ENCODE data around the gene HGS. TPM values are rescaled to one million over a fixed set of nuclear protein-coding genes. Genes with fewer than 3 reads are reported as not detected.

The HGS gene
- total and polyA plus RNA-seq, 2 of the 13 experiments (the other 11 are each of a cell fraction or from before 2014, with no cell fraction given): 73.3 to 78.1 TPM

DNA sequence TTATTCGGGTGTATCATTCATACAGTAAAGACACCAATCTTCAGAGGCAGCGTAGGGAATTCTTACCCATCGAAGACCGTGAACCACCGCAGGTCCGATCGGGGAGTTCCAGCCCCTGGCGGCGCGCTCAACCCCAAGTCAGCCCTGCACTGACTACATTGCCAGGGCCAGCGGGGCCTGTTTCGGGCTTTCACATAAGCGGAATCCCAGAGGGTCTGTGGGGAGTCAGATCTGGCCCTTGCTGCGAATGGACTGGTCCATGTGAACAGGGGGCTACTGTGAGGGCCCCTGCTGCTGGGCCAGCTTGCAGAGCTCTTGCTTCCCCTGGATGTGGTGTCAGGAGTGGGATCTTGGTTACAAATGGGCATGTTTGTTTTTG, 35.1 kb upstream of the HGS start:
- 82% methylated on average over 13 of the region's 14 CpGs for WGBS (ENCODE audit: low lambda C conversion rate)
- ChIA-PET CTCF (ENCODE audit: low intra/inter-chr PET ratio, low total read pairs) (no interaction called here), POLR2A (no interaction called here)

GRCh38 chr17:81650951-81651350, 32.9 kb upstream of the HGS start:
- no TSS peak for BruUV-seq (replicated peaks)
- H3K9ac ChIP-seq (ENCODE audit: insufficient read depth, low read depth, low read length): peak overlapping the region; percentile 30; the same call in 1 of the 2 replicates
- H3K27ac ChIP-seq (ENCODE audit: extremely low read length, insufficient read depth, low read length): no peak overlapping the region
- ChIA-PET POLR2A (interaction anchor here (1.1 to 1.8 kb wide), 3 partner anchors 8 to 52 kb away, joined by 3 to 5 read pairs (median 4); partner anchors contain the start of genes MRPL12, NPLOC4 and TSPAN10), CTCF (ENCODE audit: low intra/inter-chr PET ratio, low total read pairs) (no interaction called here)
- H4K20me1 ChIP-seq (ENCODE audit: insufficient read depth, low read length): no peaks in the 10 kb centered on the region
- in situ Hi-C loops (cut with HindIII; ENCODE audit: extremely low pct_ligation_motif_present, low pct_unique_long_range_greater_than_20kb): no loop called here
- peaks cover 6% of the 10 kb centered on the region; the same call in 1 of the 2 replicates for H3K9me3 ChIP-seq (ENCODE audit: low read length)
- intact Hi-C loops (cut with micrococcal nuclease; ENCODE audit: unreplicated experiment): no loop called here
- H3K4me1 ChIP-seq (ENCODE audit: insufficient read depth, low read length): peaks cover 43% of the 10 kb centered on the region
- 0% methylated on average over 2 of the region's 9 CpGs for WGBS (ENCODE audit: low lambda C conversion rate)
- FAIRE-seq: no peak
- H2AFZ ChIP-seq (ENCODE audit: low read length): no peak overlapping the region
- no peaks in the 10 kb centered on the region for H3K79me2 ChIP-seq (ENCODE audit: insufficient read depth, low read length)
- peaks cover 0 to 10% of the 10 kb centered on the region in 2 experiments; a peak in 3 of 5 replicates for H3K27me3 ChIP-seq (ENCODE audit: control insufficient read depth in 1 of 2, insufficient read depth in 2 of 2, low read length in 2 of 2)
- ATAC-seq: peak; percentile 3; the same call in 1 of the 3 replicates
- no peaks in the 10 kb centered on the region for H3K36me3 ChIP-seq (replicated peaks in 1 of 2; ENCODE audit: control insufficient read depth in 1 of 2, insufficient read depth in 2 of 2, low read length in 2 of 2)
- peak overlapping the region in 1 of 3 experiments; percentile 27; a peak in 1 of 6 replicates for H3K4me3 ChIP-seq (replicated peaks in 1 of 3; ENCODE audit: insufficient read depth in 1 of 3, low read depth in 2 of 3, low read length in 3 of 3)
- DNase-seq (ENCODE audit: low spot score): no peak
- peak overlapping the region; percentile 41 for H3K4me2 ChIP-seq (ENCODE audit: low read depth, low read length)
- TF ChIP-seq TGIF2 (CRISPR knock-in tag; IDR thresholded peaks at IDR 0.05) (no peak), SP5 (CRISPR knock-in tag; IDR thresholded peaks at IDR 0.05; ENCODE audit: borderline replicate concordance, low read depth) (no peak), EED (CRISPR knock-in tag; IDR thresholded peaks at IDR 0.05) (no peak), SAFB2 (CRISPR knock-in tag; IDR thresholded peaks at IDR 0.05; ENCODE audit: borderline replicate concordance, low read depth) (no peak), SALL1 (CRISPR knock-in tag; IDR thresholded peaks at IDR 0.05) (peak; percentile 31; the same call in 1 of the 2 replicates), KDM5B (CRISPR knock-in tag; IDR thresholded peaks at IDR 0.05; ENCODE audit: borderline replicate concordance) (no peak), MIER3 (CRISPR knock-in tag; IDR thresholded peaks at IDR 0.05; ENCODE audit: borderline replicate concordance) (no peak), JUN (CRISPR knock-in tag; IDR thresholded peaks at IDR 0.05) (0 out of 2 replicates have a peak, but pooled peaks have one; percentile 15)
- TF ChIP-seq, protein P1, sequence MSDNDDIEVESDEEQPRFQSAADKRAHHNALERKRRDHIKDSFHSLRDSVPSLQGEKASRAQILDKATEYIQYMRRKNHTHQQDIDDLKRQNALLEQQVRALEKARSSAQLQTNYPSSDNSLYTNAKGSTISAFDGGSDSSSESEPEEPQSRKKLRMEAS (IDR thresholded peaks at IDR 0.05): peak; percentile 68; the same call in 1 of the 2 replicates
- TF ChIP-seq, protein P2, sequence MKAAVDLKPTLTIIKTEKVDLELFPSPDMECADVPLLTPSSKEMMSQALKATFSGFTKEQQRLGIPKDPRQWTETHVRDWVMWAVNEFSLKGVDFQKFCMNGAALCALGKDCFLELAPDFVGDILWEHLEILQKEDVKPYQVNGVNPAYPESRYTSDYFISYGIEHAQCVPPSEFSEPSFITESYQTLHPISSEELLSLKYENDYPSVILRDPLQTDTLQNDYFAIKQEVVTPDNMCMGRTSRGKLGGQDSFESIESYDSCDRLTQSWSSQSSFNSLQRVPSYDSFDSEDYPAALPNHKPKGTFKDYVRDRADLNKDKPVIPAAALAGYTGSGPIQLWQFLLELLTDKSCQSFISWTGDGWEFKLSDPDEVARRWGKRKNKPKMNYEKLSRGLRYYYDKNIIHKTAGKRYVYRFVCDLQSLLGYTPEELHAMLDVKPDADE (CRISPR knock-in tag; IDR thresholded peaks at IDR 0.05): no peak
- TF ChIP-seq, protein P3, sequence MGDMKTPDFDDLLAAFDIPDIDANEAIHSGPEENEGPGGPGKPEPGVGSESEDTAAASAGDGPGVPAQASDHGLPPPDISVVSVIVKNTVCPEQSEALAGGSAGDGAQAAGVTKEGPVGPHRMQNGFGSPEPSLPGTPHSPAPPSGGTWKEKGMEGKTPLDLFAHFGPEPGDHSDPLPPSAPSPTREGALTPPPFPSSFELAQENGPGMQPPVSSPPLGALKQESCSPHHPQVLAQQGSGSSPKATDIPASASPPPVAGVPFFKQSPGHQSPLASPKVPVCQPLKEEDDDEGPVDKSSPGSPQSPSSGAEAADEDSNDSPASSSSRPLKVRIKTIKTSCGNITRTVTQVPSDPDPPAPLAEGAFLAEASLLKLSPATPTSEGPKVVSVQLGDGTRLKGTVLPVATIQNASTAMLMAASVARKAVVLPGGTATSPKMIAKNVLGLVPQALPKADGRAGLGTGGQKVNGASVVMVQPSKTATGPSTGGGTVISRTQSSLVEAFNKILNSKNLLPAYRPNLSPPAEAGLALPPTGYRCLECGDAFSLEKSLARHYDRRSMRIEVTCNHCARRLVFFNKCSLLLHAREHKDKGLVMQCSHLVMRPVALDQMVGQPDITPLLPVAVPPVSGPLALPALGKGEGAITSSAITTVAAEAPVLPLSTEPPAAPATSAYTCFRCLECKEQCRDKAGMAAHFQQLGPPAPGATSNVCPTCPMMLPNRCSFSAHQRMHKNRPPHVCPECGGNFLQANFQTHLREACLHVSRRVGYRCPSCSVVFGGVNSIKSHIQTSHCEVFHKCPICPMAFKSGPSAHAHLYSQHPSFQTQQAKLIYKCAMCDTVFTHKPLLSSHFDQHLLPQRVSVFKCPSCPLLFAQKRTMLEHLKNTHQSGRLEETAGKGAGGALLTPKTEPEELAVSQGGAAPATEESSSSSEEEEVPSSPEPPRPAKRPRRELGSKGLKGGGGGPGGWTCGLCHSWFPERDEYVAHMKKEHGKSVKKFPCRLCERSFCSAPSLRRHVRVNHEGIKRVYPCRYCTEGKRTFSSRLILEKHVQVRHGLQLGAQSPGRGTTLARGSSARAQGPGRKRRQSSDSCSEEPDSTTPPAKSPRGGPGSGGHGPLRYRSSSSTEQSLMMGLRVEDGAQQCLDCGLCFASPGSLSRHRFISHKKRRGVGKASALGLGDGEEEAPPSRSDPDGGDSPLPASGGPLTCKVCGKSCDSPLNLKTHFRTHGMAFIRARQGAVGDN (CRISPR knock-in tag; IDR thresholded peaks at IDR 0.05): peak; percentile 58; the same call in 1 of the 2 replicates

More for the DNA sequence above, 35.1 kb upstream of the HGS start:
- FAIRE-seq: no peak
- in situ Hi-C loops (cut with HindIII; ENCODE audit: extremely low pct_ligation_motif_present, low pct_unique_long_range_greater_than_20kb): no loop called here
- TF ChIP-seq SRSF1 (optimal IDR thresholded peaks at IDR 0.05; ENCODE audit: low read depth, low read length) (no peak), ZNF839 (CRISPR knock-in tag; IDR thresholded peaks at IDR 0.05; ENCODE audit: borderline replicate concordance) (no peak), MED8 (CRISPR knock-in tag; IDR thresholded peaks at IDR 0.05; ENCODE audit: insufficient replicate concordance) (no peak), ZSCAN29 (CRISPR knock-in tag; conservative IDR thresholded peaks at IDR 0.05) (no peak), ZBTB1 (CRISPR knock-in tag; IDR thresholded peaks at IDR 0.05; ENCODE audit: borderline replicate concordance) (no peak), MIER2 (CRISPR knock-in tag; IDR thresholded peaks at IDR 0.05) (no peak)
- peaks cover 6% of the 10 kb centered on the region; the same call in 1 of the 2 replicates for H3K9me3 ChIP-seq (ENCODE audit: low read length)
- no TSS peak for BruUV-seq (replicated peaks)
- no peaks in the 10 kb centered on the region for H3K36me3 ChIP-seq (replicated peaks in 1 of 2; ENCODE audit: control insufficient read depth in 1 of 2, insufficient read depth in 2 of 2, low read length in 2 of 2)
- H3K4me2 ChIP-seq (ENCODE audit: low read depth, low read length): no peak overlapping the region
- H3K4me1 ChIP-seq (ENCODE audit: insufficient read depth, low read length): peaks cover 28% of the 10 kb centered on the region
- no peaks in the 10 kb centered on the region for H3K79me2 ChIP-seq (ENCODE audit: insufficient read depth, low read length)
- no peak for ATAC-seq
- 0 out of 5 replicates have a peak, but pooled peaks cover 0 to 7% of the 10 kb centered on the region in 2 experiments for H3K27me3 ChIP-seq (ENCODE audit: control insufficient read depth in 1 of 2, insufficient read depth in 2 of 2, low read length in 2 of 2)
- no peaks in the 10 kb centered on the region for H4K20me1 ChIP-seq (ENCODE audit: insufficient read depth, low read length)
- DNase-seq (ENCODE audit: low spot score): no peak
- H3K9ac ChIP-seq (ENCODE audit: insufficient read depth, low read depth, low read length): no peak overlapping the region
- intact Hi-C loops (cut with micrococcal nuclease; ENCODE audit: unreplicated experiment): no loop called here
- H2AFZ ChIP-seq (ENCODE audit: low read length): no peak overlapping the region
- H3K27ac ChIP-seq (ENCODE audit: extremely low read length, insufficient read depth, low read length): no peak overlapping the region
- H3K4me3 ChIP-seq (replicated peaks in 1 of 3; ENCODE audit: insufficient read depth in 1 of 3, low read depth in 2 of 3, low read length in 3 of 3): no peak overlapping the region
